HAP-1 (cell line): Measurements from ENCODE around the gene PCSK6.
A peak's percentile ranks its signal among the peaks of the same experiment; 100 is the strongest.

Experiments
- DNase-seq, 2 experiments: peaks; one replicate each; pipeline ENCODE4 v3.0.0-alpha.2; 2016 to 2020; ENCODE audit warnings: low spot score in 2 of 2
- H3K27me3 ChIP-seq: fragments of 250-450 bp; sonication (Bioruptor Pico); 2 replicates; pipeline ENCODE4 v1.5.1; 2020; ENCODE audit warnings: low read depth, mild to moderate bottlenecking, moderate library complexity
- H3K36me3 ChIP-seq: fragments of 250-450 bp; sonication (Bioruptor Pico); replicated peaks from 2 replicates; pipeline ENCODE4 v1.5.1; 2020; ENCODE audit warnings: mild to moderate bottlenecking
- H3K4me1 ChIP-seq: fragments of 250-450 bp; sonication (Bioruptor Pico); 2 replicates; pipeline ENCODE4 v1.5.1; 2020; ENCODE audit warnings: mild to moderate bottlenecking
- H3K4me3 ChIP-seq: fragments of 250-450 bp; sonication (Bioruptor Pico); 2 replicates; pipeline ENCODE4 v1.5.1; 2020; ENCODE audit warnings: mild to moderate bottlenecking, moderate library complexity
- H3K9me3 ChIP-seq: fragments of 250-450 bp; sonication (Bioruptor Pico); 2 replicates; pipeline ENCODE4 v1.5.1; 2020; ENCODE audit warnings: mild to moderate bottlenecking, moderate library complexity
- in situ Hi-C: fragments of 300-500 bp; cut with MboI; formaldehyde crosslinking; loops from 3 replicates; pipeline ENCODE4 v1.14.3; 2020; ENCODE audit warnings: low sequenced_read_pairs, inconsistent platforms, mixed read lengths

Gene PCSK6

DNA sequence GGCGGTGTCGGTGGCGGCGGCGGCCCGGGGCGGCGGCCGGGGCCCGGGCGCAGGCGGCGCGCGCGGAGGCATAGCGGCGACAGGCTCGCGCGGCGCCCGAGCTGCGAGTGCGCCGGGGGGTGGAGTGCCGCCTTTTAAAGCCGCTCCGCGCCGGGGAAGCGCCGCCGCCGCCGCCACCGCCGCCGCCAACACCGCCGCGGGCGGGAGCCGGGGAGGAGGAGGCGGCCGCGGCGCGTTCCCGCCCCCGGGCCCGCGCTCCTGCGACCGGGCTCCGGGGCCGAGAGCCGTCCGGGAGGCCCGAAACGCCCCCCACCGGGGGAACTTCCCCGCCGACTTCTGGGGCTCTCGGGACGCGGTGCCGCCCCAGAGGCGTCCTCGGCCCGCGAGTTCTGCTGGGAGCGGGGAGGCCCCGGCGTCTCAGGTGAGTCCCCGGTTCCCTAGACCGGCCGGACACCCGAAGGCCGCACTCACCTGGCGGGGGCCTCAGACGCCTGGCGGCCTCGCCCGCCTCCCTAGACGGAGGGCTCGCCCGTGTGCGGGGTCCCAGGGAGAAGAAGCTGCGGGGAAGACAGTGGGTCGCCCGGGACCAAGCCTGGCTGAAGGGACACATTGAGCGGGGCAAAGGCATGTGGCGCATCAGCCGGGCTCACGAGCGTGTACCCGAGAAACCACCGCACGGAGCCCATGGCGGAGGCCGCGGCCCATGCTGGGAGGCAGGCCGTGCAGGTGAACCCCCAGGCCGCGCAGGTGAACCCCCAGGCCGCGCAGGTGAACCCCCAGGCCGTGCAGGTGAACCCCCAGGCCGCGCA is at the start of gene PCSK6:
TSS of gene PCSK6 (minus strand) at position 109 of the 809 bp plus-strand sequence. CDS start at position 72, 37 bp downstream.
- in situ Hi-C loops, result no loop called here
- H3K4me3 ChIP-seq, result peak within 1 kb of the TSS; percentile 36
- peaks cover 6% of the 10 kb centered on the region for H3K4me1 ChIP-seq
- H3K27me3 ChIP-seq, result no peaks in the 10 kb centered on the region
- no peaks in the 10 kb centered on the region for H3K9me3 ChIP-seq
- no peaks in the 10 kb centered on the region for H3K36me3 ChIP-seq
- peak; percentile 10 to 68 for DNase-seq

GRCh38 chr15:101538996-101539395 is 49.5 kb upstream of the PCSK6 start:
- in situ Hi-C loops, result no loop called here
- no peaks in the 10 kb centered on the region for H3K36me3 ChIP-seq
- no peaks in the 10 kb centered on the region for H3K9me3 ChIP-seq
- H3K4me1 ChIP-seq, result no peaks in the 10 kb centered on the region
- H3K4me3 ChIP-seq, result no peak overlapping the region
- H3K27me3 ChIP-seq, result no peaks in the 10 kb centered on the region
- no peak for DNase-seq

DNA sequence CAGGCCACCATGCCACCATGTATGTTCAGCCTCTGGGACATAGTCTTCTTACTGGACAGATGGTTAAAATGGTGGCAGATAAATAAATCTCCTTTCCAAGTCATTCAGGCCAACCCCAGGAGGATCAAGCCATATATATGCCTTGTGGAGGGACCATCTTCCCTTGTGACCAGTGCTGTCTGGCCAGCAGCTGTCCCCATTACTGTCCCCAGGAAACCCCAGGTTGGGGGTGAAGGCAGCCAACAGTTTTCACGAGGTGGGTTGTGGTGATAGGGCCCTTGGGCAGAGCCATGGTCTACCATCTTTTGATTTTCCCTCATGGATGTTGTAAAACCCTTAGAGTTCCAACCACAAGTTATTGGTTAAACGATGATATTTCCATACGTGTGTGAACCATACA is 48.7 kb upstream of the PCSK6 start:
- Histone ChIP-seq H3K4me3 (no peak overlapping the region), H3K9me3 (no peaks in the 10 kb centered on the region), H3K27me3 (no peaks in the 10 kb centered on the region), H3K36me3 (no peaks in the 10 kb centered on the region), H3K4me1 (no peaks in the 10 kb centered on the region)
- in situ Hi-C loops, result no loop called here
- no peak for DNase-seq

GRCh38 chr15:101537483-101538080 is 48.1 kb upstream of the PCSK6 start:
- Histone ChIP-seq H3K4me1 (no peaks in the 10 kb centered on the region), H3K27me3 (no peaks in the 10 kb centered on the region), H3K36me3 (no peaks in the 10 kb centered on the region), H3K4me3 (no peak overlapping the region), H3K9me3 (no peaks in the 10 kb centered on the region)
- in situ Hi-C loops, result no loop called here
- DNase-seq, result no peak

GRCh38 chr15:101536875-101537405 is 47.4 kb upstream of the PCSK6 start:
- no peaks in the 10 kb centered on the region for H3K4me1 ChIP-seq
- no peaks in the 10 kb centered on the region for H3K36me3 ChIP-seq
- H3K4me3 ChIP-seq, result no peak overlapping the region
- H3K27me3 ChIP-seq, result no peaks in the 10 kb centered on the region
- DNase-seq, result no peak
- no peaks in the 10 kb centered on the region for H3K9me3 ChIP-seq
- in situ Hi-C loops, result no loop called here

GRCh38 chr15:101536166-101536874 is 46.8 kb upstream of the PCSK6 start:
- H3K36me3 ChIP-seq, result no peaks in the 10 kb centered on the region
- no peaks in the 10 kb centered on the region for H3K27me3 ChIP-seq
- H3K4me1 ChIP-seq, result no peaks in the 10 kb centered on the region
- H3K4me3 ChIP-seq, result no peak overlapping the region
- in situ Hi-C loops, result no loop called here
- H3K9me3 ChIP-seq, result no peaks in the 10 kb centered on the region
- no peak for DNase-seq

DNA sequence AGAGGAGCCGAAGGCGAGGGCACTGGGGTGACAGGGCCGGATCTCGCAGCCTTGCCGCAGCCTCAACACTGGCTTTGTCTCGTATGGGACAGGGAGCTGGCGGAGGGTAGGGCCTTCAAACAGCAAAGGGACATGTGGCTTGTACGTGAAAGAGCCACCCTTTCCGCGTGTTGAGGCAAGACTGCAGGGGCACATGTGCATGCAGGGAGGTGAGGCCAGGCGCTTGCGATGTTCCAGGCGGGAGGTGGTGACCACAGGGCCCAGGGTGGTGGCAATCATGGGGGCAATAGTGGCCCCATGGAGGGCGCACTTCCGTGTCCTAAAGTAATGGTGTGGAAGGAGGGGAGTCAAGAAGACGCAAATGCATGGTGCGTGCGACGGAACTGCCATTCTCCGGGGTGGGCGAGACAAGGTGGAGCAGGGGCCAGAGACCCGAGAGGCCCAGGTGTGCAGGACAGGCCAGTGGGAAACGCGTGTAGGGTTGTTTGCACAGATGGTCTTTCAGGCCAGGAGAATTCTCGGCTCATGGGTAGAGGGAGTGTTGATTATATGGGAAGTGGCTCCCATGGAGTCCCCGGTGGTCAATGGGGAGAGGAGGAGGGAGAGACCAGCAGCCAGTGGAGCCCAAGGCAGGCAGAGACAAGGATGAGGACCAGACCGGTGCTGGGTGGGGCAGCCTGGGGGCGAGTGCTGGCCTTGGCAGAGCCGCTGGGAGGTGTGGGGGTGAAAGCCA is 45.8 kb upstream of the PCSK6 start:
- DNase-seq, result peak in 1 of 2 experiments; percentile 1
- H3K27me3 ChIP-seq, result no peaks in the 10 kb centered on the region
- H3K36me3 ChIP-seq, result no peaks in the 10 kb centered on the region
- no peaks in the 10 kb centered on the region for H3K9me3 ChIP-seq
- H3K4me3 ChIP-seq, result no peak overlapping the region
- H3K4me1 ChIP-seq, result no peaks in the 10 kb centered on the region
- in situ Hi-C loops, result no loop called here

- DNase-seq, result no peak
- H3K36me3 ChIP-seq, result no peaks in the 10 kb centered on the region
- no peaks in the 10 kb centered on the region for H3K9me3 ChIP-seq
- no peak overlapping the region for H3K4me3 ChIP-seq
- no peaks in the 10 kb centered on the region for H3K27me3 ChIP-seq
- H3K4me1 ChIP-seq, result no peaks in the 10 kb centered on the region
- in situ Hi-C loops, result no loop called here
Observed at GRCh38 chr15:101534376-101534970, 45.0 kb upstream of the PCSK6 start.

- no peak for DNase-seq
- H3K4me1 ChIP-seq, result no peaks in the 10 kb centered on the region
- H3K36me3 ChIP-seq, result no peaks in the 10 kb centered on the region
- H3K4me3 ChIP-seq, result no peak overlapping the region
- H3K9me3 ChIP-seq, result no peaks in the 10 kb centered on the region
- in situ Hi-C loops, result no loop called here
- H3K27me3 ChIP-seq, result no peaks in the 10 kb centered on the region
Observed at GRCh38 chr15:101533371-101534140, 44.0 kb upstream of the PCSK6 start.

- no peak for DNase-seq
- Histone ChIP-seq H3K9me3 (no peaks in the 10 kb centered on the region), H3K4me1 (no peaks in the 10 kb centered on the region), H3K36me3 (no peaks in the 10 kb centered on the region), H3K27me3 (no peaks in the 10 kb centered on the region), H3K4me3 (no peak overlapping the region)
- in situ Hi-C loops, result no loop called here
Observed at GRCh38 chr15:101532865-101533264, 43.4 kb upstream of the PCSK6 start.

DNA sequence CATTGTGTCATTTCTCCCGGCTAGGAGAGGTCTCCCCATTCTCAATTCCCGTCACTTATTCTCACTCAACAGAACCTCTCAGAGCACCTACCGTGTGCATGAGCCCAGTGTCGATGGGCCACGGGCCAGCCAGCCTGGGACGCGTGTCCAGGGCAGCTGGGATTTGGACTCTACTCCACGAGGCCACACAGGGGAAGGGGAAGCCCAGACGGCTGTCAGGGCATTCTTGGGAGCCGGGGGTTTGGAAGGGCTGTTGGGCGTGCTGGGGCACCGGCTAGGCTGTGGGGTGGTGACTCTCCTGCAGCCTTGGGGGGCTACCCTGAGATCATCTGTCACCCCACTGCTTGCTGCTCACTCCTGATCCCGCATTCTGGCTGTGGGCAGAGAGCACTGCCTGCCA is 41.7 kb upstream of the PCSK6 start:
- no peaks in the 10 kb centered on the region for H3K27me3 ChIP-seq
- no peak for DNase-seq
- H3K4me3 ChIP-seq, result no peak overlapping the region
- no peaks in the 10 kb centered on the region for H3K9me3 ChIP-seq
- H3K36me3 ChIP-seq, result no peaks in the 10 kb centered on the region
- no peaks in the 10 kb centered on the region for H3K4me1 ChIP-seq
- in situ Hi-C loops, result no loop called here

DNA sequence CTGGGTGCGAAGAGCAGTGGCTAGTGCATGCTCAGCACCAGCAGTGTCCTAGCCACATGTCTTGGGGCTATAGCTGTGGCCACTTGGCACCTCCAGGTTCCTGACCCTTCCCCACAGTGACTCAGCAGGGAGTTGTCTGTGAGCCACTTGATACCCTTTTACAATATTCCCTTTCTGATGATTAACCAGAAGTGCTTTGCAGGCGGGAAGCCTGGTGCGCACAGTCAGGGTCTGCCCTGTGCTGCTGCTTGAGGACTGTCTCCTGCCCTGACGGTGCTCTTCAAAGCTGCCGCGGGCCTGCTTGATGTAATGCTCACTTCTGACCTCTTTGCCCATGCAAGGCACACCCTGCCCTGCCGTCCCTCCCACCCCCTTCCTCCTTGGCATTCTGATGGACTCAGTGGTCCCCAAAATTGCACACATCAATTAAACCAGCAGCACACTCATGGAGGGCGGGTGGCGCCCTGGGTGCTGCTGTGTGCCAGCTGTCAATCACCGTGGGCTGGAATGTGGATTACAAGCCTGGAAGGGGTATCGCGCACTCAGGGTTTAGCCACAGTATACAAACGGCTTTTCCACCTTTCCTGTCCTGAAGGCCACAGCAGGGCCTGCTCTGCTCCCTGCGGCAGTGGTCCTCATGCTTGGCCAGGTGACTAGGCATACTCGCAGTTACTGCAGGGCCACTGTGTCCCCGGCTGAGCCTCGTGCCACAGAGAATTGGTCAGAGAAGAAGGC is 40.9 kb upstream of the PCSK6 start:
- Histone ChIP-seq H3K27me3 (no peaks in the 10 kb centered on the region), H3K4me3 (no peak overlapping the region), H3K9me3 (no peaks in the 10 kb centered on the region), H3K4me1 (no peaks in the 10 kb centered on the region), H3K36me3 (no peaks in the 10 kb centered on the region)
- in situ Hi-C loops, result no loop called here
- DNase-seq, result no peak
